ENCODE measurements around the gene KDM4B. TPM values are rescaled to one million over a fixed set of nuclear protein-coding genes. Genes with fewer than 3 reads are reported as not detected.
A peak's percentile ranks its signal among the peaks of the same experiment; 100 is the strongest.

The KDM4B gene
- total RNA-seq, 4 donors from 2014 or later: 16.3 to 38.3 (median 22.4) TPM

GRCh38 chr19:5125797-5126497, 157.0 kb downstream of the KDM4B start:
- ATAC-seq (ENCODE audit: low FRiP score) (no peak), DNase-seq (ENCODE audit: low spot score) (no peak)
- TF ChIP-seq CTCF (IDR thresholded peaks at IDR 0.05): no peak

- no peak for ATAC-seq (ENCODE audit: low FRiP score)
- TF ChIP-seq CTCF (IDR thresholded peaks at IDR 0.05): no peak
Observed at GRCh38 chr19:5126498-5127223, 157.7 kb downstream of the KDM4B start.

GRCh38 chr19:5127717-5128116, 158.8 kb downstream of the KDM4B start:
- ATAC-seq (ENCODE audit: low FRiP score): peak; percentile 8
- TF ChIP-seq CTCF (IDR thresholded peaks at IDR 0.05): no peak
- no peak for DNase-seq (ENCODE audit: low spot score)

More at GRCh38 chr19:5126498-5127223, 157.7 kb downstream of the KDM4B start:
- DNase-seq (ENCODE audit: low spot score): no peak

- DNase-seq (ENCODE audit: low spot score) (no peak), ATAC-seq (ENCODE audit: low FRiP score) (peak; percentile 66)
- no peak for TF ChIP-seq CTCF (IDR thresholded peaks at IDR 0.05)
Observed at GRCh38 chr19:5128251-5128935, 159.5 kb downstream of the KDM4B start.

- ATAC-seq (ENCODE audit: low FRiP score): peak; percentile 26
- DNase-seq (ENCODE audit: low spot score): no peak
- TF ChIP-seq CTCF (IDR thresholded peaks at IDR 0.05): no peak
Observed at GRCh38 chr19:5128936-5129389, 160.1 kb downstream of the KDM4B start.

- no peak for DNase-seq (ENCODE audit: low spot score)
- no peak for TF ChIP-seq CTCF (IDR thresholded peaks at IDR 0.05)
Observed at GRCh38 chr19:5129691-5130090, 160.8 kb downstream of the KDM4B start.

More at GRCh38 chr19:5129691-5130090, 160.8 kb downstream of the KDM4B start:
- no peak for ATAC-seq (ENCODE audit: low FRiP score)

Data from omental fat pad (tissue), 4 donors.